Adrenal gland (tissue), 5 donors: ENCODE measurements around the gene ELK1.

Source experiments
- POLR2A ChIP-seq, 2 donors: fragments of 450-650 bp; IDR thresholded peaks; one replicate each; pipeline ENCODE4 v1.6.1; 2017; ENCODE audit warnings: antibody characterized with exemption in 2 of 2, mild to moderate bottlenecking in 2 of 2, moderate library complexity in 1 of 2
- TF ChIP-seq, protein P1 (sequence below), 6 experiments: fragments of 450-650 bp in 4 of 6; fragments of 200-600 bp in 2 of 6; sonication (generic) in 1 of 6; IDR thresholded peaks; 1 replicate in 5 of 6; 2 replicates in 1 of 6; pipeline versions ENCODE4 v1.5.1 to v1.8.0; 2016 to 2021; ENCODE audit warnings: antibody characterized with exemption in 6 of 6, mild to moderate bottlenecking in 2 of 6, moderate library complexity in 1 of 6
- donor health status: DM: no; HTN: no; CAD: no.

- TF ChIP-seq, protein P1, sequence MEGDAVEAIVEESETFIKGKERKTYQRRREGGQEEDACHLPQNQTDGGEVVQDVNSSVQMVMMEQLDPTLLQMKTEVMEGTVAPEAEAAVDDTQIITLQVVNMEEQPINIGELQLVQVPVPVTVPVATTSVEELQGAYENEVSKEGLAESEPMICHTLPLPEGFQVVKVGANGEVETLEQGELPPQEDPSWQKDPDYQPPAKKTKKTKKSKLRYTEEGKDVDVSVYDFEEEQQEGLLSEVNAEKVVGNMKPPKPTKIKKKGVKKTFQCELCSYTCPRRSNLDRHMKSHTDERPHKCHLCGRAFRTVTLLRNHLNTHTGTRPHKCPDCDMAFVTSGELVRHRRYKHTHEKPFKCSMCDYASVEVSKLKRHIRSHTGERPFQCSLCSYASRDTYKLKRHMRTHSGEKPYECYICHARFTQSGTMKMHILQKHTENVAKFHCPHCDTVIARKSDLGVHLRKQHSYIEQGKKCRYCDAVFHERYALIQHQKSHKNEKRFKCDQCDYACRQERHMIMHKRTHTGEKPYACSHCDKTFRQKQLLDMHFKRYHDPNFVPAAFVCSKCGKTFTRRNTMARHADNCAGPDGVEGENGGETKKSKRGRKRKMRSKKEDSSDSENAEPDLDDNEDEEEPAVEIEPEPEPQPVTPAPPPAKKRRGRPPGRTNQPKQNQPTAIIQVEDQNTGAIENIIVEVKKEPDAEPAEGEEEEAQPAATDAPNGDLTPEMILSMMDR (IDR thresholded peaks at IDR 0.05), result no peak
- TF ChIP-seq POLR2A (IDR thresholded peaks at IDR 0.05), result no peak
These were observed 37.9 kb downstream of the ELK1 start for GRCh38 chrX:47612418-47612817.
